Medulla oblongata (tissue), 1 donor: ENCODE results near the gene CFAP43.
"Not testable (repeated sequence)": the region's sequence is repeated elsewhere in the genome, so short reads cannot be mapped to it uniquely, and the experiment has no call there.

Source experiments
- DNase-seq: peaks from one replicate; pipeline ENCODE4 v3.0.0-alpha.2; 2015; ENCODE audit errors: extremely low spot score

CFAP43 gene

GRCh38 chr10:104232613-104233102, 494 bp upstream of the CFAP43 start:
- DNase-seq, result no peak

DNA sequence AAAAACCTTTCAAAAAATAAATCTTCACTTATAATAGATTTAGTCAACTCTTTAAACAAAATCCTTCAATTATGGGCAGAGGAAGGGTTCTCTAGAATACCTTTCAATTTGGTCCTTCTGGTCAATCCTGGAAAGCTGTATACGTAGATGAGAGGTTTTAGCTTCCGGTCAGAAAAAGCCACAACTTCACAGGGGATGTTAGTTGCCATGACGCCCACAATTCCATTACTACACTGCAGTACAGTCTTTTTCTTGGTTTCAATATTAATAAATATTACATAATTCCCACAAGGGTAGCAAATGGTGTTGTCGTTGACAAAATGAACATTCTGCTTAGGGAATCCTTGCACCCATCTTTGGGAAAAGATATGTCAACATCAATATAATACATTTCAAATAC, 1.7 kb downstream of the CFAP43 start:
- no peak for DNase-seq

- DNase-seq, result no peak
Observed at GRCh38 chr10:104223304-104223703, 8.9 kb downstream of the CFAP43 start.

DNA sequence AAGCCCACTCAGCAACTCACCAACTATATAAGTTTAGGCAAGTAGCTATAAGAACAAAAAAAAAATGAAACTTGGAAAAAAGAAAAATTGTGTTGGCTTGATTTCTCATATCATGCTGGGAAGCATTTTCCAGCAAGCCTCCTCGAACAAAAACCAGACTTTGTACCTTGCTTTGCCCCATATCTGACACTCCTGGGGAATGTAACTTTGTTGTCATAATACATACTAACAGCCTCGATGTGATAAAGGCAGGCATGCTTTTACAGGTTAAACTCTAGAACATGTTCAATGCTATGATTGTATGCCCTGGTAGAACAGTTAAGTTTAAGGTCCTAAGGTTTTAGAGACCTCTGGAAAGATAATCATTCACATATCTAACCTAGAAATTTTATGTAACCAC, 11.6 kb downstream of the CFAP43 start:
- no peak for DNase-seq

DNA sequence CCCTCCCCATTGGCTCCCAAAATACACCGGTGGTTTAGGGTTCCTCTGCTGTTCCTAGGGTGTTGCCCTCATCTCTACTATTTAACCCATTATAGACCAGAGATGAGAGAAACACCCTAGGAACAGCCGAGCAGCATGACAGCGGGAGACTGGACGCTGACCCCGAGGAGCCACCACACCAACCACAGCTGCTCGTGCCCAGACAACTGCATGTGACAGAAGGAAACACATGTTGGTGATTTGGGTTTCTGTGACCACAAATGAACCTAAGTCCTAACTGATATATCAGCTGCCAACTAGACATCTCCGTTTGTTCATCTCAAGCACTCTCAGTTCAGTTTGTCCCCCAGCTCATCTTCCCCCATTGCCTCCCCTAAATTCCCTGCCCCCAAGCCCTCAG, 13.4 kb downstream of the CFAP43 start:
- no peak for DNase-seq

GRCh38 chr10:104216631-104217030, 15.5 kb downstream of the CFAP43 start:
- DNase-seq, result no peak

- DNase-seq, result peak; percentile 81
Observed at GRCh38 chr10:104209575-104210198, 22.5 kb downstream of the CFAP43 start.

DNA sequence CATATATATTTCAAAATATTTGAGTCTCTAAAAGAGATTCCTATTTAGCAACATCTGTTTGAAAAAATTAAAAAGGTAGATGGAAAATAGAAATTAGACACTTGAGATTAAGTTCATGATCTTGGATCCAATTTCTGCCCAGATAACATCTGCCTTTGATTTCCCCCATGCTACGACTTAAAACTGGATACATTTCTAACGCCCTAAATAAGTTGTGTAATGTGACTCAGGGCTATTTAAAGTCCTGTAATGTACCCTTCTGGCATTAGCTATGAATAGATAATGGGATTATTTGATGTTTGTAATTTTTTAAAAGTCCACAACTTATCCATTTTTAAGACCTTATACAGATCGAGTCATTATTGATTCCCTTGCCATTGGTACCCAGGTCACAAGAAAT, 23.4 kb downstream of the CFAP43 start:
- DNase-seq, result no peak

DNA sequence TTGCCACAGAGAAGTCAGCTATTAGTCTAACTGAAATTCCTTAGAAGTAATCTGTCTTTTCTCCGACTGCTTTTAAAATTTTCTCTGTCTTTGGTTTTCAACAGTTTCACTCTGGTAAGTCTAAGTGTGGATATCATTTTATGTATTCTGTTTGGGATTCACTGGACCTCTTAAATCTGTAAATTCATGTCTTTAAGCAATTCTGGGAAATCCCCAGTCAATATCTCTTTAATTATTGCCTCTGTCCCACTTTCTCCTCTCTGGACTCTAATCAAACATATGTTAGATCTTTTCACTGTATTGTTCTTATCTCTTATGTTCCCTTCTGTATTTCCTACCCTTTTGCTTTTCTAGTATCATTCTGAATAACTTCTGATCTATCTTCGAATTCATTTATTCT, 29.9 kb downstream of the CFAP43 start:
- no peak for DNase-seq

GRCh38 chr10:104201636-104202035, 30.5 kb downstream of the CFAP43 start:
- no peak for DNase-seq

- no peak for DNase-seq
Observed at GRCh38 chr10:104199567-104199966, 32.6 kb downstream of the CFAP43 start.

- no peak for DNase-seq
Observed at GRCh38 chr10:104197364-104197763, 34.8 kb downstream of the CFAP43 start.

DNA sequence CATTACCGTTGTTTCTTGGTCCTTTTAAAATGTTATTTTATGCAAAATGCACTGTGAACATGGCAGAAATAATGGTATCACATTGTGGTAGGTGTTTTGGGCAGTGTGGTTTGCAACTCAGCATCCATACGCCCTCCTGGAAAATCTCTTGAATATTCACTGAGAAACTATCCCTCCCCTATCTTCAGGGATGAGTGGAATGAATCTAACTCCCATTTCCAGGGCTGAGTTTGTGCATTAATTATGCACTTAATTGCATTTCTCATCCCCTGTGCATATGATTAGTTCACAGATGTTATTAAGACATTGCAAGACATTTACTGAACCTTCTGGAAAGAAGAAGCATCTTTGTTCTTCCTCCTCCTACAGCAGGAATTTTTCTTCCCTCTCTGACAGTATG, 36.5 kb downstream of the CFAP43 start:
- DNase-seq, result no peak

DNA sequence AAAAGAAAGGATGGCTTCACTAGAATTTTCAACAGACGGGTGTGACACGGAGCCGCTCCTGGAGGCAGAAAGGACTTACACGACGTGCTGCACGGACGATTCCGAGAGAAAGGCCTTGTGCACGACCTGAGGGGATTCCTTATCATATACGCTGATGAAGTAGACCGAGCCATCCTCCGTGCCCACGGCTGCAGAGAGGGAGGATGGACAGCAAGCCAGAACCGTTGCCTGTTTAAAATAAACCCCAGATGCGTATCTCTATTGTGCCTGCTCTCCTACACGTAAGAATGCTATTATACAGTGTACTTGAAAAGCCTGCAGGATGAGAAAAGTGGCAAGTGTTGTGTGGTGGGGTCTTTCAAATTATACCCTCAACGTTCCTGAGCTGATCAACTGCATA, 38.4 kb downstream of the CFAP43 start:
- DNase-seq, result no peak

DNA sequence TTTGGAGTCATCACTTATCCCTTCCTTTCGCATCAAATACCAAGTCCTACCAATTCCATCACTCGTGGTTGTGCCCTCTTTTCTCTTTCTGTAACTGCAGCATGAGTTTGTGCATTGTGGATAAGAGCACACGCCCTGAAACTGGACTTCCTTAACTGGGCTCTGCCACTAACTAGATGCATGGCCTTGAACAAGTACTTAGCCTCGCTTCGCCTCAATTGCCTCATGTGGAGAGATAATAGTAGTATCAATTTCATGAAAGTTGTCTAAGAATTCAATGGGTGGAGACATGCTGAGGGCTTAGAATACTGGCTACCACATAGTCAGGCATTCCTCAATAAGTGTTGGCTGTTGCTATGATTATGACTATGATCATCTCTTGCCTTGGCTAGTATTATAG, 41.5 kb downstream of the CFAP43 start:
- no peak for DNase-seq

DNA sequence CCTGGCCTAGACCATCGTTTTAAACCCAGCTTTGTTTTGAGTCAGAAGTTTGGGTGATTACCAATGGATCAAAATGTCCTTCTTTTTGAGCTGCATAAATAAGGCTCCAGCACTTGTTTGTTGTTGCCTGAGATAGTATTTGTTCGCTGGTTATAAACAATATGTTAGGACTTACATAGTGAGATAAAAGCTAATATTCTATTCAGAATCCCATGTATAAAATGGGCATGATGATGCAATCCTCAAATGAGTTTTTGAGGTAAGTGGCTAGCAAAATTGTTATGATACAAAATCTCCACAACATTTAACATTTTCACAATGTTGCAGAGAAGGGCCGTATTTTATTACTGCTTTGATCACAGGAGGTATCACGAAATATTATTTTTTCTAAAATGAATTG, 48.5 kb downstream of the CFAP43 start:
- DNase-seq, result no peak

DNA sequence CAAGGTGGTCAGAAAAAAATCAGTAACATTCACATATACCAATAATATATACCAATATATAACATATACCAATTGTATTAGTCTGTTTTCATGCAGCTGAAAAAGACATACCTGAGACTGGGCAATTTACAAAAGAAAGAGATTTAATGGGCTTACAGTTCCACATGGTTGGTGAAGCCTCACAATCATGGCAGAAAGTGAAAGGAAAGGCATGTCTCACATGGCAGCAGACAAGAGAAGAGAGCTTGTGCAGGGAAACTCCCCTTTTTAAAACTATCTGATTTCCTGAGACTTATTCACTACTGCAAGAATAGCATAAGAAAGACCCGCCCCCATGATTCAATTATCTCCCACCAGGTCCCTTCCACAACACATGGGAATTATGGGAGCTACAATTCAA, 58.0 kb downstream of the CFAP43 start:
- not testable (repeated sequence) for DNase-seq

DNA sequence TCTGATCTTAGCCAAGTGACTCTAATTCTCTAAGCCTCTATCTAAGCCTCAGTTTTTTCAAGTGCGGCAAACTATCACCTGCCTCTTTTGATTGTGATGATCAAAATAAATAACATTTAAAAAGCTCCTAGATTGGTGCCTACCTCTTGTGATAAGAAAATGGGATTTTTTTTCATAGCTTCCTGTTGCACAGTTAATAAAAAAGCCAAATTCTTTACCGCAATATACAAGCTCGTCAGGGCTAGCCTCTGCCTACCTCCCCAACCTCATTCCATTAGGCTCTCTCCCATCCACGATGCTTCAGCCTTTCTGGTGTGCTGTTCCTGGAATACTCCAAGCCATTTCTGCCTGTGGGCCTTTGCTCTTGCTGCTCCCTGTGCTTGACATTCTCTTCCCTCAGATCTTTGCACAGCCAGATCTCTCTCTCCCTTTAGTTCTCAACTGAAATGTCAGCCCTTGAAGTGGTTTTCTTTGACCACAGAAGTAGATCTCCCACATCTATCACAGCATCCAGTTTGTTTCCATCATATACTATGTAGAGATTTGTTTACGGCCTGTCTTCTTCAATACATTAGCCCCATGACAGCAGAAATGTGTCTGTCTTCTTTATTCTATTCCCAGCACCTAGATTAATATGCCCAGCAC, 61.4 kb downstream of the CFAP43 start:
- DNase-seq, result no peak

GRCh38 chr10:104155591-104155990, 76.6 kb downstream of the CFAP43 start:
- no peak for DNase-seq

DNA sequence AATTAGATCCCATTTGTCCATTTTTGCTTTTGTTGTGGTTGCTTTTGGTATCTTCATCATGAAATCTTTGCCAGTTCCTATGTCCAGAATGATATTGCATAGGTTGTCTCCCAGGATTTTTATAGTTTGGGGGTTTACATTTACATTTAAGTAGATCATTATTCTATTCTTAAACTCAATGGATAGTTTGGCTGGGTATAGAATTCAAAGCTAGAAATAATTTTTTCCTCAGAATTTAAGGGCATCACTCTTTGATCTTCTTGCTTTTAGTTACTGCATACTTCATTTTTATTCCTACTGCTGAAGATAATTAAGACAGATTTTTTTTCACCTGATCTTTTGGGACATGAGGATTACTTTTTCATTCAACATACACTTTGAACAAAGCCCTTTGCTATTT, 80.4 kb downstream of the CFAP43 start:
- DNase-seq, result no peak

DNA sequence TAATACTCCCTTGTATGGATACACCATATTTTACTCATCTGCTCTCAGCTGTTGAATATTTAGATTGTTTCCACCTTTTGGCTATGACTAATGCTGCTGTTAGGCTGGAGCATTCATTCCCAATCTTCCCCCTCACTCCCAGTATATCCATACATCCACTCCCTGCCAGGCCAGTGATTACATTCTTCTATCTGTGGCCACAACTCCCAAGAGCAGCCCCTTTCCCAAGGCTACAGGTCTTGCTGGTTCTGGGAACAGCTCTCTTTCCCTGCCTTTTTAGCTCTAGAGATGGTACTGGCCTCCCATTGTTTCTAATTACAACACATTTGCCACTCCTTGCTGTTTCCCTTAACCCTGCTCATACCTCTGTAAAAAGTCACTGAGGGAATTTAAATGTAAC, 82.0 kb downstream of the CFAP43 start:
- DNase-seq, result no peak

GRCh38 chr10:104146882-104147281, 85.3 kb downstream of the CFAP43 start:
- peak; percentile 84 for DNase-seq

GRCh38 chr10:104144931-104145330, 87.2 kb downstream of the CFAP43 start:
- DNase-seq, result no peak

DNA sequence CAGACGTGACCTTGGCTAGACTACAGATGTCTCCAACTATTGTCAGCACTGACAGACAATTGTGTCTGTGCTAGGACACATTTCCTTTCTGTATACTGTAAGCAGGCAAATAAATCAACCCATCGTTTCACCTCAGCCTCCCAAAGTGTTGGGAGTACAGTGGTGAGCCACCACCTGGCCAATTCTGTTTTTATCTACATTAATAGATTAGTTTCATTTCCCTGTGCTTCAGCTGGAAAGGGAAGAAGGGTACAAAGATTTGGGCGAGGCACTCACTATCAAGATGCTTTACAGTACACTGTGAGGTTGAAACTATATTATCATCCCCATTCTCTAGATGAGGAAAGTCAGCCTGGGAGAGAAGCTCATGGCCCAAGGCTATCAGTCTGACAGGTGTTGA, 88.3 kb downstream of the CFAP43 start:
- no peak for DNase-seq
